Stimulated activated naive CD8-positive, alpha-beta T cell treated with anti-CD3 and anti-CD28 coated beads, Interleukin-15, Interleukin-2, amounts not matched to agents 100 ng/mL and 50 ng/mL, for 24 hours (primary cell): ENCODE results near the gene RAD1.

Experiments used
- H3K27ac Mint-ChIP-seq: one replicate; pipeline ENCODE4 v1.8.0; 2021; ENCODE audit warnings: mild to moderate bottlenecking, mixed read lengths
- H3K27me3 Mint-ChIP-seq: one replicate; pipeline ENCODE4 v1.8.0; 2021; ENCODE audit warnings: mixed read lengths
- H3K36me3 Mint-ChIP-seq: one replicate; pipeline ENCODE4 v1.8.0; 2021; ENCODE audit warnings: low read depth, mixed read lengths
- H3K4me1 Mint-ChIP-seq: one replicate; pipeline ENCODE4 v1.8.0; 2021; ENCODE audit warnings: low read depth, mixed read lengths
- H3K4me3 Mint-ChIP-seq: one replicate; pipeline ENCODE4 v1.8.0; 2021; ENCODE audit warnings: mild to moderate bottlenecking, mixed read lengths
- H3K9me3 Mint-ChIP-seq: one replicate; pipeline ENCODE4 v1.8.0; 2021; ENCODE audit warnings: mixed read lengths

Gene RAD1

DNA sequence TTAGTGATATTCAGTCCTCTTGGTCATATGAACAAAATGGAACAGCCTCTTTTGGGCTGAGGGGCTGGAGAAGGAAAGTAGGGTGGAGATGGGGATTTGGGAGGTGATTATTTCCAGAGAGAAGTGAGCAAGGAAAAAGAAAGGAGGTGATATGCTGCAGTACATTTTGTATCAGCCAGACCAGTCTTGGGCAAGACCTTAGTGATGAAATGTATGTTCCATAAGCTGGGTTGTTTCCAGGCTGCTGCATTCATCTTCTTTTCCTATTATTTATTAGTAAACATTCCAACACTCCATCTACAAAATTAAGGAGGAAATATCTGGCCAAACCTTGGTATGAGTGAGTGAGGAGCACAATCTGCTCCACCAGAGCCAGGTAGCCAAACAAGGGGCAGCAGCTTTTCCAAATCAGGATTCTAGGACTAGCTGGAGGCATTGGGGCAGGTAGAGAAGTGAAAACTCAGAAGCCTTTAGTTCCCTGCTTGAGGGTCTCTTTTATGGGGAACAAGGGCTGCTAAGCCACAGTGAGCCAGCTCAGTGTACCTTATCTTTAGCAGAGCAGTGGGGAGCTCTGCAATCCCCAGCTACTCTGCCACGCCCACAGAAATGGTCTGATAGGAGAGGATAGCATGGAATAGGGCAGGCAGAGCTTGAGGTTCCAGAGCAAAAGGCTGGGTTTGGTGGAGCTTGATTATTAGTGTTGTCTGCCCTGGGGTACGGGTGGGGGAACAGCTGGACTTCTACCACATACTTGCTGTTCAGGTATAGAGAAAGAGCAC, 19.5 kb downstream of the RAD1 start:
- Mint-ChIP-seq H3K27me3 (no peaks in the 10 kb centered on the region), H3K9me3 (no peaks in the 10 kb centered on the region)

DNA sequence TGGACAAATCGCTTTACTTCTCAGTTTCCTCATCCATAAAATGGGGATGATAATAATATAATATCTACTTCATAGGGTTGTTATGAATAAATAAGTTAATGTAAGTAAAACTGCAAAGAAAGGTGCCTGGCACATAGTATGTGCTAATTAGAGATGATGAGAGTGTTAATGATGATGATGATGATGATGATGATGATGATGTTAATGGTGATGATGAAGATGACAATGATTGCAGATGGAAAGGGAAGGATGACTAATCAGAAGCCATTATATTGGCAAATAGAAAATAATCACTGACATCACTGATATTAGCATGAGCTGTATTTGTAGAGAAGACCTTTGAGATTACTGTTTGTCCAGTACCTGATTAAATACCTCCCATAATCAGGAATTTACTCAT, 20.6 kb downstream of the RAD1 start:
- Mint-ChIP-seq H3K4me1 (no peaks in the 10 kb centered on the region), H3K27ac (no peak overlapping the region), H3K4me3 (no peak overlapping the region), H3K9me3 (no peaks in the 10 kb centered on the region), H3K36me3 (no peaks in the 10 kb centered on the region), H3K27me3 (no peaks in the 10 kb centered on the region)

More for the DNA sequence above, 19.5 kb downstream of the RAD1 start:
- no peaks in the 10 kb centered on the region for H3K4me1 Mint-ChIP-seq
- H3K36me3 Mint-ChIP-seq: no peaks in the 10 kb centered on the region
- no peak overlapping the region for H3K4me3 Mint-ChIP-seq
- H3K27ac Mint-ChIP-seq: no peak overlapping the region

DNA sequence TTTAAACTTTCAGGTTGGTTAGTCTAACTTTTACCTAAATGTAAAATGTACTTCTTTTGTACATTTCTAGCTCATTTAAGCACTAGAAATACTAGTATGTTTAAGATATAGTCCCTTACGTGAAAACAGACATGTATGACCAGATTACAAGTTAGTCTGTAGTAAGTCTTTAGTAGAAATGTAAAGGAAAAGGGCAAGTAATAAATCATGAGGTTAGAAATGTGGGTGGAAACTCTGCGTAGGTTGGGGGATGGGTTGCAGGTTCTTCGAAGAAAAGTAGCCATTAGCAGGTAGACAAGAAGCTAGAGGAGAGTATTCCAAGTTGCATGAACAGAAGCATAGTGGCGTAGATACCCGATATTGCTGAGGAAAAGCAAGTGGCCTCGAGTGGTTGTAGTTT, 22.9 kb downstream of the RAD1 start:
- Mint-ChIP-seq H3K36me3 (no peaks in the 10 kb centered on the region), H3K4me1 (no peaks in the 10 kb centered on the region), H3K27ac (no peak overlapping the region), H3K27me3 (no peaks in the 10 kb centered on the region), H3K9me3 (no peaks in the 10 kb centered on the region), H3K4me3 (no peak overlapping the region)

DNA sequence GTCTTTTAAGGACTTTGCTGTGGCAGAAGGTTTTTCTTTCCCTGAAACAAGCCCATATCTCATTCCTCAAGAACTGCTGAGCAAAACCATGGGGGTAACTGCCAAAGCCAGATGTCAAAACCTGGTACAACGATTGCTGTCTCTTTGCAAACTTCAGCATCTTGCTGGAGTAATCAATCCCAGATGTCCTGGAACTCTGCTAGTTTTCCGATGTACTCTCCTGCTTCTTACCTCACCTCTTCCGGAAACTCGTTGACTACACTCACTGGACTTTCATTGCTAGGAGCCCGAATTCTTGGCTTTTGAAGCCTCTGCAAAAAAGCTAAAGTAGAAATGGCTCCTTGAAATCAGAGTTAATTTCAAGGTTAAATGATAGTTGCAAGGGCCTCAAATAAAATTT, 23.3 kb downstream of the RAD1 start:
- peaks cover 2% of the 10 kb centered on the region for H3K27me3 Mint-ChIP-seq
- no peak overlapping the region for H3K4me3 Mint-ChIP-seq
- H3K4me1 Mint-ChIP-seq: no peaks in the 10 kb centered on the region
- H3K36me3 Mint-ChIP-seq: no peaks in the 10 kb centered on the region
- H3K27ac Mint-ChIP-seq: no peak overlapping the region
- H3K9me3 Mint-ChIP-seq: no peaks in the 10 kb centered on the region

DNA sequence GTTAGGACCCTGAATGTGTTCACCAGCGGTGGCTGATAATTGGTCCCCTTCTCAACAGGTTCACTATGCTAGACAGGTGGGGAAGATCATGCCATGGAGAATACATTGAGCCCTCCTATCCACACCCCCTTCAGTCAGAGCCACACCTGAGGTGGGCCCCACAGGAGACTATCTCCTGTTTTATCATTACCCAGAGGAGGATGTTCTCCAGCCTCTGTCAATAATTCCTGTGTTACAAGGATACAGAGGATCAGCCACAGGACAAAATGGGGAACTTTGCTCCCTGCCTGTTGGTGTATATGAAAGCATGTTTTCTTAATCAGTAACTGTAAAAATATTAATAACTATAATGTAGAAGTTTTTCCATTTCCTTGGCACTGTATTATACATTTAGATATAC, 25.9 kb downstream of the RAD1 start:
- H3K27me3 Mint-ChIP-seq: peaks cover 4% of the 10 kb centered on the region
- no peaks in the 10 kb centered on the region for H3K9me3 Mint-ChIP-seq
- no peak overlapping the region for H3K27ac Mint-ChIP-seq
- H3K36me3 Mint-ChIP-seq: no peaks in the 10 kb centered on the region
- no peaks in the 10 kb centered on the region for H3K4me1 Mint-ChIP-seq
- H3K4me3 Mint-ChIP-seq: no peak overlapping the region

DNA sequence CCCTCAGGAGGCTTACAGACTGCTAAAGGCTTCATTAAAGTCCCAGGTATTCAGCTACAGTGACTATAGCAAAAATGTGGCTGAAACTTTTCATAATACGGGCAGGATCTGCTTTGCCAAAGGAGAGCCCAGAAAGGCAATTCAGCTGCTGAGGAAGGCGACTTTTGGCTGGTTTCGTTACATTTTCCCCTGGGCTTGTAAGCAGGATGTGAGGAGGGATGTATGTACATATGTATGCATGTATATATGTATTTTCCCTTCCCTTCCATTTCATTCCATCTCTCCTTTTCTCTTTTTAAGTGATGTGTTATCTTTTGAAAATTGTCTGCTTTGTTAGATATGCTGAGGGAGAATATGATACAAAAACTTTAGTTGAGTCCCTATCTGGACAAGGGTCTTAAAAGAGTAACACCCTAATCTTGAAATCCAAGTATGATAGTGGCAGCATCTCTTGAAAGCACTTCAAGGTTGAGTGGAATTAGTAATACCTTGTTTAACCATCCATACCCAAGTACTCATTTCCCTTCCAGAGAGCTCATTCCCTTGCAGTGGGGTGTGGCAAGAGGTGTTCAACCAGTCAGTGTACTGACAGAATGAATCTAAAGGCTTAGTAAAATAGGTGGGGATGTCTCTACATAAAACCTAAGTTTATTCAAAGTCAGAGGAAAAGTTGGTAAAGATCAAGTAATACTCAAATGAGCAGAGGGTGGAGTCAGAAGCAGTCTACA, 28.7 kb downstream of the RAD1 start:
- Mint-ChIP-seq H3K36me3 (no peaks in the 10 kb centered on the region), H3K27ac (no peak overlapping the region), H3K4me3 (no peak overlapping the region), H3K9me3 (no peaks in the 10 kb centered on the region), H3K27me3 (peaks cover 7% of the 10 kb centered on the region), H3K4me1 (no peaks in the 10 kb centered on the region)

DNA sequence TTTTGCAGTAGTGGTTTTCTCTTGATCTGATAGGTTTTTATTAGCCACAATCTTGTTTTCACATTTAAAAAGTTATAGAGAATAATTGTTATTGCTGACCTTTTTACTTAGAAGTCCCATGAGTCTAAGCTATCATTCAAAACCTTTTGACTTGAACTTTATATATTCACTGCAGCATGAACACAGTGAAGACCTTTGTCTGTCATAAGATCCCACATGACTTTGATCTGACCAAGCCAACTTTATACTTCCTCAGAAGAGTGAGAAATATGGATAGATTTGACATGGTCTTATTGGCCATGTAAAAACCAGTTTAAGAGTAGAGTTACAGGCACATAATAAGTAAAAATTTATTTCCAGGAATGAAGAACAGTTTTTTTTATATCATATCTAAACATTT, 34.1 kb downstream of the RAD1 start:
- Mint-ChIP-seq H3K4me3 (no peak overlapping the region), H3K27me3 (peaks cover 4% of the 10 kb centered on the region), H3K27ac (no peak overlapping the region), H3K9me3 (no peaks in the 10 kb centered on the region), H3K36me3 (no peaks in the 10 kb centered on the region), H3K4me1 (no peaks in the 10 kb centered on the region)

DNA sequence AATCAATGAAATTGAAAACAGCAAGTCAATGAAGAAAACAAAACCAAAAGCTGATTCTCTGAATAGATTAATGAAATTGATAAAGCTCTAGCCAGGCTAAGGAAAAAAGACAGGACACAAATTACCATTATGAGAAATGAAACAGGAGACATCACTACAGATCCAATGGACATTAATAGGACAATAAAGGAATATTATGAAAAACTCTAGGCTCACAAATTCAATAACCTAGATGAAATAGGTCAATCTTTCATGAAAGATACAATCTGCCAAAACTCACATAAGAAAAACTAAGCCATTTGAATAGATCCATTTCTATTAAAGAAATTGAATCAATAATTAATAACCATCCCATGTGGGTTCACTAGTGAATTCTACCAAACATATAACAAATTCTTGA, 39.0 kb downstream of the RAD1 start:
- H3K9me3 Mint-ChIP-seq: peaks cover 3% of the 10 kb centered on the region
- no peaks in the 10 kb centered on the region for H3K27me3 Mint-ChIP-seq
- H3K4me1 Mint-ChIP-seq: no peaks in the 10 kb centered on the region
- H3K27ac Mint-ChIP-seq: no peak overlapping the region
- no peak overlapping the region for H3K4me3 Mint-ChIP-seq
- no peaks in the 10 kb centered on the region for H3K36me3 Mint-ChIP-seq

DNA sequence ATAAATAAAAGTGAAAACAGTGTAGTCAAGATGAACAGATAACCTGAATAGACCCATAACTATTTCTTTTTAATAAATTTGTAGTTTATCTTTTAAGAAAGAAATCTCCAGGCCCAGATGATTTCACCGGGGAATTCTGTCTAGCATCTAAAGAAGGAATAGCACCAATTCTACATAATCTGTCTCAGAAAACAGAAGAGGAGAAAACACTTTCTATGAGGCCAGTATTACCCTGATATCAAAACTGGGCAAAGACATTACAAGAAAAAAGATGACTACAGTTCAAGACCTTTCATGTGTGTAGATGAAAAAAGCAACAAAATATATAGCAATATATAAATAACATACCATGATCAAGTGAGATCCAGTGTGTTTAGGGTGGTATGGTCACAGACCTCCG, 44.9 kb downstream of the RAD1 start:
- no peaks in the 10 kb centered on the region for H3K4me1 Mint-ChIP-seq
- peaks cover under 1% of the 10 kb centered on the region for H3K9me3 Mint-ChIP-seq
- no peak overlapping the region for H3K27ac Mint-ChIP-seq
- no peaks in the 10 kb centered on the region for H3K27me3 Mint-ChIP-seq
- no peak overlapping the region for H3K4me3 Mint-ChIP-seq
- H3K36me3 Mint-ChIP-seq: no peaks in the 10 kb centered on the region

DNA sequence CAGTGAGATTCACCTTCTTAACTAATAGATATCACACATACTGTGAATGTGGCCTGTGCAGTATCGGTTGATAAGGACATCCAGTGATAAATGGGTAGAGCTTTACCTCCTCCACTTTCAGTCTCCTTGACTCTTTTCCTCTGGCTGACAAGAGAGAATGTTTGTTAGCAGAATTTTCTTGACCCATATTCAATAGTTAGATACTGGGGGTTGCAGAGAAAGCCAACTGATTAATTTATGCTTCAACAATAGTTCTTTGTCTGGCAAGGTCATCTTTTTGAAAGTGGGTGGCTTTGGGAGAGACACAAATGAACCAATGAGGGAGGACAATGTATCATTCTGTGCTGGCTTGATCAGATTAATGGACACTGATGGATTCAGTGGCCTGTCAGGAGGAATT, 46.0 kb downstream of the RAD1 start:
- no peaks in the 10 kb centered on the region for H3K36me3 Mint-ChIP-seq
- H3K4me1 Mint-ChIP-seq: no peaks in the 10 kb centered on the region
- no peaks in the 10 kb centered on the region for H3K27me3 Mint-ChIP-seq
- no peaks in the 10 kb centered on the region for H3K9me3 Mint-ChIP-seq
- no peak overlapping the region for H3K4me3 Mint-ChIP-seq
- H3K27ac Mint-ChIP-seq: no peak overlapping the region

DNA sequence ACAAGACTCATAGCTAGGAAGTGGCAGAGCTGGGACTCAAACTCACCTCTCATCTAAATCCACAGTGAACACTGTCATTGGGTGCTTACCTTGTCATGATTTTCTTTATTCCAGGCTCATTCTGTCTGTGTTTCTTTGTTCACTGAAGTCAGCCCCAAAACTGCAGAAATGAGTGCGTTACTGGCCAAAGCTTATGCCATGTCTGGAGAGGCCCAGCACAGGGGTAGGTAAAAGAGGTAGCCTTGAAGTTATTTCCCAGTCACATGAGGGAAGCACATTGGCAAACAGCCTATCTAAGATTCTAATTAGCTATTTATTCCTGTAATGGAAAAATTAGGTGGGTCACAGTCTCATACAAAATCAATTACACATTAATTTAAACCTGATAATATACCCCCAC, 46.5 kb downstream of the RAD1 start:
- H3K9me3 Mint-ChIP-seq: no peaks in the 10 kb centered on the region
- no peak overlapping the region for H3K27ac Mint-ChIP-seq
- H3K36me3 Mint-ChIP-seq: no peaks in the 10 kb centered on the region
- H3K27me3 Mint-ChIP-seq: no peaks in the 10 kb centered on the region
- H3K4me1 Mint-ChIP-seq: no peaks in the 10 kb centered on the region
- H3K4me3 Mint-ChIP-seq: no peak overlapping the region

DNA sequence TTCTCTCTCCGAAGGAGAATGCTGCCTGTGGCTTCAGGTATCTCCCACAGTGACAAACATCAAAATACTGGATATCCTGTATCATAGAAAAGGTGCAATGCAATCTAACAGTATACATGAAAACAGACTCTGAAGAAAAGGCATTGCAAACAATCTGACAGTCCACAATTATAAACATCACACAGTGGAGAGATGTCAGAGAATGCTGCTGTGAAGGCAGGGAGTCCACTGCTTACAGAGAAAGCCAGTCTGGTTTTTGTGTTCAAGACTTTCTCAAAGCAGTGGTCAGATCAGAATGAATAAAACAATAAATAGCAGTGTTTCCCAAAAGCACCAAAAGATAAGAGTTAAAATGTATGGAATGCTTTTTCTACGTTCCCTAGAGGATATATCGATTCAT, 47.6 kb downstream of the RAD1 start:
- H3K4me1 Mint-ChIP-seq: no peaks in the 10 kb centered on the region
- H3K27me3 Mint-ChIP-seq: no peaks in the 10 kb centered on the region
- no peaks in the 10 kb centered on the region for H3K9me3 Mint-ChIP-seq
- no peak overlapping the region for H3K27ac Mint-ChIP-seq
- H3K4me3 Mint-ChIP-seq: no peak overlapping the region
- H3K36me3 Mint-ChIP-seq: no peaks in the 10 kb centered on the region

DNA sequence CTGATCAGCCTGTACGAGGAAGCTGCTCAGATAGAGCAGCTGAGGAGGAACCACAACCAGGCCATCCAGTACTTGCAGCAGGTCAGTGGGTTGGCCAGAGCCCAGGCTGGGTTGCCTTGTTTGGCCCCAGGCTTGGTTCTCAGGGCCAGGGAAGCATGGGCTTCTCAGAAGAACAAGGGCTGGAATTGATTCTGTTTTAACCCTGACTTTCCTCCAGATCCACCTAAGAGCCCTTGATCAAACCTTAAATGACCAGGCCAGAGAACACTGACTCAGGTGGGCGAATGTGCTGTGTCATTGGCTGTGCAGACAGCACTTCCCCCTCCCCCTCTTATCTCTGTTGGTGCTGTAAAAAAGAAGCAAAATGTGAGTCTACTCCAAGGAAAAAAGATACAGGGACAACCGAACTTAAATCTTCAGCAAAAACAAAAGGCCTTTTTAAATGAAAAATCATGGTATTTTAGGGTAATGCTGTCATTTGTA, 48.3 kb downstream of the RAD1 start:
- H3K27me3 Mint-ChIP-seq: no peaks in the 10 kb centered on the region
- no peaks in the 10 kb centered on the region for H3K9me3 Mint-ChIP-seq
- H3K27ac Mint-ChIP-seq: no peak overlapping the region
- H3K4me1 Mint-ChIP-seq: no peaks in the 10 kb centered on the region
- H3K36me3 Mint-ChIP-seq: no peaks in the 10 kb centered on the region
- no peak overlapping the region for H3K4me3 Mint-ChIP-seq

DNA sequence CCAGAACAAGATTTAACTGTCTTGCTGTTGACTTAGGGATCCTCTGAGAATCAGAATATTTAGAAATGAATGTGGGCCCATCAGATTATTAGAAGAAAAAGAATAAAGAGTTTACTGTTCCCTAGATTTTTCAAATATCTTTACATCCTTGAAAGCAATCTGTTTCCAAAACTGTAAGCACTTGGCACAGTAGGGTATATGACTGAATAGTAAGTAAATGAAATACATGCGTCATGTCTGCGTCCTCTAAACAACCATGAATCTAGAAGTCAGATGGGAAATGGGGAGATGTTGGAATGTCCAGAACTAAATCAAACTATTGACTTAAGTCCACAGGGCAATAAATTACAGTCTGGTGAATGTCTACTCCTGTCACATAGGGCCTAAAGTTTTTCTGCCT, 50.2 kb downstream of the RAD1 start:
- Mint-ChIP-seq H3K9me3 (no peaks in the 10 kb centered on the region), H3K27me3 (no peaks in the 10 kb centered on the region), H3K4me3 (no peak overlapping the region), H3K27ac (no peak overlapping the region), H3K36me3 (no peaks in the 10 kb centered on the region), H3K4me1 (no peaks in the 10 kb centered on the region)

DNA sequence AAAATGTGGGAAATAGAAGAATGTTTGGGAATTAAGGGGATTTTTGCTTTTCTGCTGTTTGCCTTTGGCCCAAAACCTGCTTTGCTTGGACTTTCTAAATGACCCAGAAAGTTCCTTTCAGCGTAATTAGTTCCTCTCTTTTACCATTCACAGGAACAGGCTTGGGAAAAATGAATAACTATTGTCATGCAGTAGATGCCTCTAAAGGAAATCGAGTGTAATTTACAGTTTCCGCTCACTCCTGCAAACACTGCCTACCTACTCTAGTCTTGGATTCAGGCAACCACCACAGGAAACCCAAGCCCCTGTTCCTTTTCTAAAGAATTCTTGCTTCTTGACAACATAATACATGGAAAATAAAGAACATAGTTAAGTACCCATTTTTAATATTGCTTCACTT, 51.4 kb downstream of the RAD1 start:
- Mint-ChIP-seq H3K27ac (no peak overlapping the region), H3K9me3 (no peaks in the 10 kb centered on the region), H3K27me3 (no peaks in the 10 kb centered on the region), H3K4me1 (no peaks in the 10 kb centered on the region), H3K36me3 (no peaks in the 10 kb centered on the region), H3K4me3 (no peak overlapping the region)

DNA sequence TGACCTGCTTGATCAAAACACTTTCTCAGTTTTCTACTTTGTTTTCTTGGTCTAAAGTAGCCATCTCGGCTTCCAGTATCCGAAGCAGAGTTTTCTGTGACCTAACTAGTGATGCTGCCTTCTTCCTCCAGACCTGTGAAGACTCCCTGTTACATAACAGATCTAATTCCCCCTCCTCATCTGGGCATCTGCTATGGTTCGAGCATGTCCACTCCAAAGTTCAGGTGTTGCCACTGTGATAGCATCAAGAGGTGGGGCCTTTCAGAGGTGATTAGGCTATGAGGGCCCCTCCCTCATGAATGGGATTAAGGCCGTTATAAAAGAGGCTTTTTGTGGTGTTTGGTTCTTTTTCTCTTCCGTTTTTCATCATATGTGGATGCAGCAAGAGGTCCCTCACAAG, 56.1 kb downstream of the RAD1 start:
- Mint-ChIP-seq H3K36me3 (no peaks in the 10 kb centered on the region), H3K4me1 (no peaks in the 10 kb centered on the region), H3K27ac (no peak overlapping the region), H3K27me3 (peaks cover 6% of the 10 kb centered on the region), H3K4me3 (no peak overlapping the region), H3K9me3 (no peaks in the 10 kb centered on the region)
